Neuronal stem cell (in vitro differentiated cells): ENCODE data around the gene FBXO44.

Experiments
- DNase-seq: peaks from one replicate; pipeline ENCODE4 v3.0.0-alpha.2; 2013; ENCODE audit warnings: low spot score
- H2AFZ ChIP-seq: one replicate; pipeline ENCODE4 v1.6.1; 2013; ENCODE audit warnings: mild to moderate bottlenecking, low read length, inconsistent platforms
- H2AK5ac ChIP-seq: 2 replicates; pipeline ENCODE4 v1.6.1; 2013; ENCODE audit warnings: low read depth, mild to moderate bottlenecking, inconsistent platforms, low read length, moderate library complexity, mixed read lengths
- H2BK120ac ChIP-seq: 2 replicates; pipeline ENCODE4 v1.6.1; 2013; ENCODE audit warnings: low read depth, mild to moderate bottlenecking, inconsistent platforms, low read length, moderate library complexity, mixed read lengths
- H2BK12ac ChIP-seq: one replicate; pipeline ENCODE4 v1.6.1; 2013; ENCODE audit warnings: low read length, inconsistent platforms
- H2BK15ac ChIP-seq: 2 replicates; pipeline ENCODE4 v1.6.1; 2013; ENCODE audit warnings: mild to moderate bottlenecking, low read length, inconsistent platforms, mixed read lengths
- H2BK5ac ChIP-seq: one replicate; pipeline ENCODE4 v1.6.1; 2013; ENCODE audit warnings: inconsistent platforms, mild to moderate bottlenecking, low read length, moderate library complexity
- H3K14ac ChIP-seq: one replicate; pipeline ENCODE4 v1.6.1; 2013; ENCODE audit warnings: low read length, inconsistent platforms
- H3K18ac ChIP-seq: 2 replicates; pipeline ENCODE4 v1.6.1; 2013; ENCODE audit warnings: low read length, inconsistent platforms
- H3K23ac ChIP-seq: 2 replicates; pipeline ENCODE4 v1.6.1; 2013; ENCODE audit warnings: low read depth, mild to moderate bottlenecking, mixed read lengths, low read length, inconsistent platforms; ENCODE audit not compliant: poor library complexity
- H3K27ac ChIP-seq: replicated peaks from 3 replicates; pipeline ENCODE4 v1.5.1; 2013; ENCODE audit warnings: low read length, inconsistent platforms
- H3K27me3 ChIP-seq, 3 experiments: 2 replicates each; pipeline ENCODE4 v1.6.1; 2013; ENCODE audit warnings: low read length in 3 of 3, mild to moderate bottlenecking in 2 of 3, inconsistent platforms in 1 of 3, low read depth in 1 of 3, mixed read lengths in 1 of 3, moderate library complexity in 1 of 3; ENCODE audit not compliant: control insufficient read depth in 3 of 3, insufficient read depth in 3 of 3
- H3K36me3 ChIP-seq, 2 donors: replicated peaks in 1 of 2; 2 replicates each; pipeline ENCODE4 v1.6.1; 2013; ENCODE audit warnings: low read length in 2 of 2; ENCODE audit not compliant: control insufficient read depth in 2 of 2, insufficient read depth in 2 of 2
- H3K4ac ChIP-seq: 2 replicates; pipeline ENCODE4 v1.6.1; 2013; ENCODE audit warnings: inconsistent platforms, mild to moderate bottlenecking, low read length, moderate library complexity
- H3K4me1 ChIP-seq, 2 donors: 1 replicate in 1 of 2; 2 replicates in 1 of 2; pipeline ENCODE4 v1.6.1; 2013; ENCODE audit warnings: low read length in 2 of 2, low read depth in 1 of 2; ENCODE audit not compliant: control insufficient read depth in 2 of 2, insufficient read depth in 1 of 2
- H3K4me2 ChIP-seq: one replicate; pipeline ENCODE4 v1.6.1; 2013; ENCODE audit warnings: mild to moderate bottlenecking, low read length, inconsistent platforms; ENCODE audit not compliant: insufficient read depth, poor library complexity, severe bottlenecking
- H3K4me3 ChIP-seq, 2 donors: 2 replicates each; pipeline ENCODE4 v1.5.1; 2013; ENCODE audit warnings: low read length in 2 of 2, mild to moderate bottlenecking in 2 of 2, inconsistent platforms in 1 of 2, moderate library complexity in 1 of 2
- H3K79me1 ChIP-seq: one replicate; pipeline ENCODE4 v1.6.1; 2013; ENCODE audit warnings: low read depth, mild to moderate bottlenecking, inconsistent platforms, low read length, moderate library complexity
- H3K9ac ChIP-seq: one replicate; pipeline ENCODE4 v1.6.1; 2013; ENCODE audit warnings: mild to moderate bottlenecking, low read depth, low read length, inconsistent platforms; ENCODE audit not compliant: poor library complexity
- H3K9me3 ChIP-seq, 2 donors: replicated peaks in 1 of 2; 2 replicates each; pipeline versions ENCODE3 to v1.6.1; 2013; ENCODE audit warnings: low read length in 2 of 2, mild to moderate bottlenecking in 2 of 2, inconsistent platforms in 1 of 2, low read depth in 1 of 2, mixed read lengths in 1 of 2, moderate library complexity in 1 of 2; ENCODE audit not compliant: control insufficient read depth in 2 of 2, insufficient read depth in 1 of 2
- H4K8ac ChIP-seq: one replicate; pipeline ENCODE4 v1.6.1; 2013; ENCODE audit warnings: low read depth, mild to moderate bottlenecking, inconsistent platforms, low read length, moderate library complexity
- H4K91ac ChIP-seq: one replicate; pipeline ENCODE4 v1.6.1; 2013; ENCODE audit warnings: low read length, low read depth, mild to moderate bottlenecking, inconsistent platforms; ENCODE audit not compliant: poor library complexity
- WGBS, 2 donors: extraction: QIAGEN DNeasy Blood & Tissue Kit; methylation state at CpG; one replicate each; pipeline ENCODE4 v1.1.7; 2013; ENCODE audit warnings: missing lambda C conversion rate in 2 of 2, mixed read lengths in 1 of 2; ENCODE audit not compliant: insufficient read length in 2 of 2, insufficient replicate concordance in 1 of 2; ENCODE audit errors: extremely low coverage in 2 of 2; 5-methylcytosine and 5-hydroxymethylcytosine counted together

Gene FBXO44

DNA sequence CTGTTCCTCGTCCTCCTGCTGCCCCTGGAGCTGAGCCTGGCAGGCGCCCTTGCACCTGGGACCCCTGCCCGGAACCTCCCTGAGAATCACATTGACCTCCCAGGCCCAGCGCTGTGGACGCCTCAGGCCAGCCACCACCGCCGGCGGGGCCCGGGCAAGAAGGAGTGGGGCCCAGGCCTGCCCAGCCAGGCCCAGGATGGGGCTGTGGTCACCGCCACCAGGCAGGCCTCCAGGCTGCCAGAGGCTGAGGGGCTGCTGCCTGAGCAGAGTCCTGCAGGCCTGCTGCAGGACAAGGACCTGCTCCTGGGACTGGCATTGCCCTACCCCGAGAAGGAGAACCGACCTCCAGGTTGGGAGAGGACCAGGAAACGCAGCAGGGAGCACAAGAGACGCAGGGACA lies 51.6 kb downstream of the FBXO44 start:
- no peak overlapping the region for H2AFZ ChIP-seq
- no peak overlapping the region for H4K91ac ChIP-seq
- no peak overlapping the region for H4K8ac ChIP-seq
- no peak overlapping the region for H3K9ac ChIP-seq
- peak overlapping the region; percentile 61 for H3K18ac ChIP-seq
- no peak overlapping the region for H3K23ac ChIP-seq
- H3K4me3 ChIP-seq: no peak overlapping the region
- no peak overlapping the region for H3K27ac ChIP-seq
- DNase-seq: no peak
- H3K4me1 ChIP-seq: peaks cover 35 to 41% of the 10 kb centered on the region in 2 donors
- H3K14ac ChIP-seq: peak overlapping the region; percentile 78
- H3K27me3 ChIP-seq: peaks cover 0 to 3% (median 0%) of the 10 kb centered on the region in 3 experiments
- peaks cover 10 to 54% of the 10 kb centered on the region in 2 donors for H3K36me3 ChIP-seq
- H3K4me2 ChIP-seq: no peak overlapping the region
- H2BK5ac ChIP-seq: no peak overlapping the region
- H3K79me1 ChIP-seq: peaks cover 6% of the 10 kb centered on the region
- H2BK120ac ChIP-seq: no peak overlapping the region
- H2BK15ac ChIP-seq: peak overlapping the region; percentile 65
- H3K4ac ChIP-seq: no peak overlapping the region
- peaks cover 0 to 6% of the 10 kb centered on the region in 2 donors for H3K9me3 ChIP-seq
- peak overlapping the region; percentile 12 for H2AK5ac ChIP-seq
- no CpG with 5 or more reads among the region's 14 CpGs for WGBS, 2 donors
- H2BK12ac ChIP-seq: no peak overlapping the region

DNA sequence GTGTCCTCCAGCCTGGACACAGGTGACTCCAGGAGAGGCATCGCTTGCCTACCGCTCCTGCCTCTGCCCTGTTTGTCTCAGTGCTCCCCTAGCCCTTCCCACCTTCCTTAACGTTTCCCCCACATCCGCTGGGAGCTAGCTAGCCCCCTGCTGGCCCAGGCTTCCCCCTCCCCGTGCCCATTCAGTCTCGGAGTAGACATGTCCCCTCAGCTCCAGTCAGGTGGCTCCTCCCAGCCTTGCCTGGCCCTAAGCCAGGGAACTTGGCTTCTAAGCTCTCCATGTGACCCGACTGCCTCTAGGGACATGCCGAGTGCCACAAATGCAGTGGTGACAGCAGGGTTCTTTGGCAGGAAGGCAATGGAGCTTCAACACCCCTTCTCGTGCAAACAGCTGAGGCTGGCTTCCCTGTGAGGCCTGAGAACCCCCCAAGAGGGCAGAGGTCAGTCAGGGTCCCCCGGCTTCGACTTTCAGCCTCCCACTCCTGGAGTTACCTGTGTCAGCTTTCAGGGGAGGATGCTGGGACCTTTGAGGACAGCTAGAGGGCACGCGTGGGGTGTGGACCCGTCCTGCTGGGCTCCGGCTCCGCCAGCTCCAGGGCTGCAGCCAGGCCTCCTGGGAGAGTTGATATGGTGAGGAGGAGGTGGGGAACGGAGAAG lies 53.1 kb downstream of the FBXO44 start:
- peak overlapping the region; percentile 53 for H3K9ac ChIP-seq
- peaks cover 22 to 31% of the 10 kb centered on the region in 2 donors for H3K4me1 ChIP-seq
- peak overlapping the region; percentile 44 for H3K18ac ChIP-seq
- H3K14ac ChIP-seq: no peak overlapping the region
- H2BK120ac ChIP-seq: no peak overlapping the region
- no peak overlapping the region for H3K4ac ChIP-seq
- H3K4me3 ChIP-seq: no peak overlapping the region
- peaks cover 4% of the 10 kb centered on the region for H3K79me1 ChIP-seq
- no peaks in the 10 kb centered on the region for H3K27me3 ChIP-seq
- H2BK12ac ChIP-seq: no peak overlapping the region
- H2AFZ ChIP-seq: no peak overlapping the region
- no peak overlapping the region for H3K27ac ChIP-seq
- H2BK5ac ChIP-seq: no peak overlapping the region
- no peaks in the 10 kb centered on the region for H3K9me3 ChIP-seq
- no peak overlapping the region for H4K91ac ChIP-seq
- DNase-seq: no peak
- peaks cover 4 to 59% of the 10 kb centered on the region in 2 donors for H3K36me3 ChIP-seq
- peak overlapping the region; percentile 71 for H2AK5ac ChIP-seq
- H2BK15ac ChIP-seq: no peak overlapping the region
- H3K23ac ChIP-seq: no peak overlapping the region
- WGBS, 2 donors: no CpG with 5 or more reads among the region's 17 CpGs
- H3K4me2 ChIP-seq: no peak overlapping the region
- H4K8ac ChIP-seq: no peak overlapping the region

DNA sequence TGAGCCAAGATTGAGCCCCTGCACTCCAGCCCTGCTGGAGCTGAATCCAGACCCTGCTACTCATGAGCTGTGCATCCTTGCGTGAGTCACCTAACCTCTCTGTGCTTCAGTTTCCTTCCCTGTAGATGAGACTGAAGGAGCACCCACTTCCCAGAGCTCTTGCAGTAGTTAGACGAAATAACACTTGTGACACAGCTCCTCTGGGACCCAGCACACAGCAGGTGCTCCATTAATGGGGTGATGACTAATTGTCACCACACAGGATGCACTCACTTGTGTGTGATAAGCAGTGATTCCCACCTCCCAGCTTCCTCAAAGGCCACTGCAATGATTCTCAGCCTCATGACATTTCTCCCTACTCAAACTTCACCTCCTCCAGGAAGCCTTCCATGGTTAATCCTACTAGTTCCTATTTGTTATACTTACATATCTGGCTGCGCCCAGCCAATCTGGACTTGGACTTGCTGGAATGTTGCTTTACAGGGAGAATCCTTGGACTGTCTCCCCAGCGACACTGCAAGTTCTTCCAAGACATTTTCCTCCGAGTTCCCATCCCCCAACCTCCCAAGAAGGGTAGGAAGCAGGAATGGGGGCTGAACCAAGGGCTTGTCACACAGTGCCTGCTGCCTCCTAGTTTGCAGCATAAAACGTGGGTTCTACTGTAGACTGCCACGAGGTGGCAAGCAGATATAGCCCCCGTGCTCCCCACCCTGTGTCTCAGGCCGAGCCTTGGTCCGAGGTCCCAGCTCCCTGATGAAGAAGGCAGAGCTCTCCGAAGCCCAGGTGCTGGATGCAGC lies 54.1 kb downstream of the FBXO44 start:
- Histone ChIP-seq H3K4me2 (no peak overlapping the region), H2BK5ac (no peak overlapping the region), H3K9me3 (no peaks in the 10 kb centered on the region), H4K8ac (no peak overlapping the region), H2AK5ac (no peak overlapping the region), H3K4me3 (peak overlapping the region in 1 of 2 donors; percentile 40), H3K14ac (no peak overlapping the region), H3K27me3 (no peaks in the 10 kb centered on the region), H3K9ac (no peak overlapping the region), H3K79me1 (peaks cover 2% of the 10 kb centered on the region), H3K27ac (no peak overlapping the region), H3K4me1 (peaks cover 20 to 28% of the 10 kb centered on the region in 2 donors), H4K91ac (no peak overlapping the region), H3K23ac (no peak overlapping the region), H3K18ac (no peak overlapping the region), H2BK15ac (no peak overlapping the region), H2BK12ac (no peak overlapping the region), H2AFZ (no peak overlapping the region), H3K4ac (no peak overlapping the region), H2BK120ac (no peak overlapping the region), H3K36me3 (peaks cover 6 to 67% of the 10 kb centered on the region in 2 donors)
- WGBS, 2 donors: no CpG with 5 or more reads among the region's 11 CpGs
- no peak for DNase-seq

DNA sequence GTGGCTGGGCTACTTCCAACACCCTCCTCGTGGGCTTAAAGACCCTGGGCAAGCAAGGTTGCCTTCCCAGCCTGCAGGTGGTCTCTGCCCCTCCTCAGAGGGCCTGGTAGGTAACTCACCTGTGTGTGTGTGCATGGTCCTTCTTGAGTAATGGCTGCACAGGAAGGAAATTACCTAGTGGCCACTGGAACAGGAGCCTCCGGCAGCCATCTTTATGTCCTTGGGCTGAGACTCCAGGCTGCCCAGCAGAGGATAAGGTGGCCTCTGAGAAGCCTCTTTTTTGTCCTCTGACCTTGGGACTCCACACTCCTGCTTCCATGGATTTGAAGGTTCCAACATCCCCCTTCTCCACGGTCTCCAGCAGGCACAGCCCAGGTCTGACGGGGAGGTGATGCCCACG lies 56.8 kb downstream of the FBXO44 start:
- Histone ChIP-seq H3K14ac (no peak overlapping the region), H2AK5ac (no peak overlapping the region), H2BK15ac (no peak overlapping the region), H3K4me3 (no peak overlapping the region), H3K27ac (no peak overlapping the region), H4K91ac (no peak overlapping the region), H3K36me3 (peaks cover 6 to 91% of the 10 kb centered on the region in 2 donors), H2BK12ac (no peak overlapping the region), H2AFZ (no peak overlapping the region), H2BK120ac (no peak overlapping the region), H3K4me1 (peaks cover 0 to 7% of the 10 kb centered on the region in 2 donors), H4K8ac (no peak overlapping the region), H3K27me3 (no peaks in the 10 kb centered on the region), H3K23ac (peak overlapping the region; percentile 13), H3K4me2 (no peak overlapping the region), H3K4ac (no peak overlapping the region), H3K9ac (no peak overlapping the region), H2BK5ac (no peak overlapping the region), H3K9me3 (no peaks in the 10 kb centered on the region), H3K79me1 (no peaks in the 10 kb centered on the region), H3K18ac (no peak overlapping the region)
- DNase-seq: no peak
- WGBS, 2 donors: no CpG with 5 or more reads among the region's 5 CpGs
